Measurements from ENCODE around the gene DTNB.

Gene DTNB

GRCh38 chr2:25483607-25484266, 189.6 kb downstream of the DTNB start:
- Histone ChIP-seq H3K9ac (no peak overlapping the region), H3K4me3 (no peak overlapping the region), H3K4me1 (peaks cover 15% of the 10 kb centered on the region), H3K9me3 (no peaks in the 10 kb centered on the region), H4K20me1 (no peaks in the 10 kb centered on the region), H3K27ac (0 out of 2 replicates have a peak overlapping the region, but pooled peaks have one; percentile 8), H3K36me3 (peaks cover 12% of the 10 kb centered on the region), H3K27me3 (no peaks in the 10 kb centered on the region), H3K4me2 (peak overlapping the region; percentile 43)
- no peak for TF ChIP-seq Cebpa-rat (IDR thresholded peaks at IDR 0.05)

GRCh38 chr2:25482341-25482740, 191.0 kb downstream of the DTNB start:
- Histone ChIP-seq H4K20me1 (no peaks in the 10 kb centered on the region), H3K27ac (no peak overlapping the region), H3K9me3 (no peaks in the 10 kb centered on the region), H3K9ac (no peak overlapping the region), H3K27me3 (no peaks in the 10 kb centered on the region), H3K4me3 (no peak overlapping the region), H3K4me2 (no peak overlapping the region), H3K36me3 (peaks cover 20% of the 10 kb centered on the region), H3K4me1 (peaks cover 15% of the 10 kb centered on the region)
- no peak for TF ChIP-seq Cebpa-rat (IDR thresholded peaks at IDR 0.05)

- peaks cover 15% of the 10 kb centered on the region for H3K4me1 ChIP-seq
Observed at GRCh38 chr2:25481381-25482300, 191.7 kb downstream of the DTNB start.

GRCh38 chr2:25480561-25480960, 192.8 kb downstream of the DTNB start:
- Histone ChIP-seq H3K27me3 (no peaks in the 10 kb centered on the region), H3K27ac (no peak overlapping the region), H3K9me3 (peaks cover 14% of the 10 kb centered on the region)

More at GRCh38 chr2:25481381-25482300, 191.7 kb downstream of the DTNB start:
- H3K4me2 ChIP-seq, result no peak overlapping the region
- no peaks in the 10 kb centered on the region for H3K27me3 ChIP-seq
- no peak overlapping the region for H3K9ac ChIP-seq
- H3K9me3 ChIP-seq, result peaks cover 3% of the 10 kb centered on the region
- no peak overlapping the region for H3K27ac ChIP-seq
- peaks cover 21% of the 10 kb centered on the region for H3K36me3 ChIP-seq
- no peaks in the 10 kb centered on the region for H4K20me1 ChIP-seq
- H3K4me3 ChIP-seq, result no peak overlapping the region
- no peak for TF ChIP-seq Cebpa-rat (IDR thresholded peaks at IDR 0.05)

GRCh38 chr2:25479761-25480160, 193.6 kb downstream of the DTNB start:
- Histone ChIP-seq H3K36me3 (peaks cover 37% of the 10 kb centered on the region), H3K27ac (no peak overlapping the region), H3K9me3 (peaks cover 22% of the 10 kb centered on the region), H3K27me3 (no peaks in the 10 kb centered on the region), H3K4me3 (no peak overlapping the region), H3K4me2 (no peak overlapping the region), H3K9ac (no peak overlapping the region), H4K20me1 (no peaks in the 10 kb centered on the region), H3K4me1 (peaks cover 15% of the 10 kb centered on the region)
- no peak for TF ChIP-seq Cebpa-rat (IDR thresholded peaks at IDR 0.05)

More at GRCh38 chr2:25480561-25480960, 192.8 kb downstream of the DTNB start:
- H3K4me1 ChIP-seq, result peaks cover 15% of the 10 kb centered on the region
- no peak overlapping the region for H3K4me3 ChIP-seq
- peaks cover 29% of the 10 kb centered on the region for H3K36me3 ChIP-seq
- TF ChIP-seq Cebpa-rat (IDR thresholded peaks at IDR 0.05), result no peak
- no peaks in the 10 kb centered on the region for H4K20me1 ChIP-seq
- no peak overlapping the region for H3K4me2 ChIP-seq
- no peak overlapping the region for H3K9ac ChIP-seq

DNA sequence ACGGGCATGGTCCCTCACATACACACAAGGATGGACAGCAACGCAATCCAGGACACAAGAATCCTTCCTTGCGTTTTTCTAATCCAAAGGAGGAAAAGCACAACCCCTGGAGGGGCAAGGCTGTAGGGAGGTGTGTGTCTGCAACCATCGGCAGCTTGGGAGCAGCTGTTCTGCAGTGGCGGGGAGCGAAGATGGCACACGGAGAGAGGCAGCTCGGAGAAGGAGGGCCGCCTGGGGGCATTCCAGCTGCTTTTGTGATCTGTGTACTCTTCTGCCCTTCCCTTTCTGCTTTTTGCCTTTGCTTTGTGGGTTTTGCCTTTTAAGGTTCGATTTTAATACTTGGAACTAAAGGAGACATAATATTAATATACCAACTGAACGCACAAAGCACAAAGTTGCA, 194.6 kb downstream of the DTNB start:
- Histone ChIP-seq H3K4me2 (no peak overlapping the region), H3K27ac (no peak overlapping the region), H3K36me3 (peaks cover 40% of the 10 kb centered on the region), H3K4me1 (peaks cover 7% of the 10 kb centered on the region), H4K20me1 (no peaks in the 10 kb centered on the region), H3K9me3 (peaks cover 26% of the 10 kb centered on the region), H3K4me3 (no peak overlapping the region), H3K27me3 (no peaks in the 10 kb centered on the region), H3K9ac (no peak overlapping the region)
- TF ChIP-seq Cebpa-rat (IDR thresholded peaks at IDR 0.05), result no peak

DNA sequence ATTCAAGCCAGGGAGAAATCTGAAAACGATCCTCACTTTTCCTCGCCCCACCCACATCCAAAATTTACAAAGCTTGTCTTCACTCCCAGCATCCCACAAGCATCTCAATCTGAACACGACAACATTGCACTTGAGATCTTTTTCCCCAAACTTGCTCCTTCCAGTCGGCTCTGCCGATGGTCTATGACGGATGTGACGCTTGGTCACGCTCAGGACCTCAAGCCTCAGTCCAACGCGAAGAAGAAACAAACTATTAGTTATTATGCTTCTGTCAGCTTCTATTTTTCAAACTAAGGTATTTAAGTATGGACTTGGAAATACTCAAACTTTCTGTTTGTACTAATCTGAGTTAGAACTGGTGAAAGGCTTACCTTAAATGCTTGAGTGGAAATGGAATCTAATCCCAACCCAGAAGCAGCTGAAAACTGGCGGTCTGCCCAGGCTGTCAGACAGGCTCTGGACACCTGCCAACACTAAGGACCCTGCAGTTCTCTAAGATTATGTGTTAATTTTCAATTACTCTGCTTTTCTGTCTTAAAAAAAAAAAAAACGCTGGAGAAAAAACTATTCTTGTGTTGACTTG, 199.5 kb downstream of the DTNB start:
- Histone ChIP-seq H3K27ac (no peak overlapping the region), H3K9me3 (peaks cover 26% of the 10 kb centered on the region), H3K9ac (no peak overlapping the region), H3K4me2 (no peak overlapping the region), H3K4me1 (no peaks in the 10 kb centered on the region), H3K27me3 (no peaks in the 10 kb centered on the region), H4K20me1 (no peaks in the 10 kb centered on the region), H3K36me3 (peaks cover 44% of the 10 kb centered on the region), H3K4me3 (no peak overlapping the region)
- no peak for TF ChIP-seq Cebpa-rat (IDR thresholded peaks at IDR 0.05)

- Histone ChIP-seq H3K27me3 (no peaks in the 10 kb centered on the region), H3K27ac (no peak overlapping the region), H4K20me1 (no peaks in the 10 kb centered on the region), H3K4me1 (no peaks in the 10 kb centered on the region), H3K9ac (no peak overlapping the region), H3K4me2 (no peak overlapping the region), H3K4me3 (no peak overlapping the region), H3K9me3 (peaks cover 26% of the 10 kb centered on the region), H3K36me3 (peaks cover 37% of the 10 kb centered on the region)
- TF ChIP-seq Cebpa-rat (IDR thresholded peaks at IDR 0.05), result no peak
Observed at GRCh38 chr2:25473131-25473530, 200.2 kb downstream of the DTNB start.

GRCh38 chr2:25470806-25471205, 202.6 kb downstream of the DTNB start:
- no peaks in the 10 kb centered on the region for H4K20me1 ChIP-seq
- peaks cover 14% of the 10 kb centered on the region for H3K9me3 ChIP-seq
- no peak overlapping the region for H3K4me2 ChIP-seq
- peaks cover 25% of the 10 kb centered on the region for H3K36me3 ChIP-seq
- no peak for TF ChIP-seq Cebpa-rat (IDR thresholded peaks at IDR 0.05)
- no peak overlapping the region for H3K9ac ChIP-seq
- no peak overlapping the region for H3K27ac ChIP-seq
- no peaks in the 10 kb centered on the region for H3K4me1 ChIP-seq
- H3K4me3 ChIP-seq, result no peak overlapping the region
- H3K27me3 ChIP-seq, result no peaks in the 10 kb centered on the region

- no peaks in the 10 kb centered on the region for H3K27me3 ChIP-seq
- H3K4me3 ChIP-seq, result no peak overlapping the region
- no peaks in the 10 kb centered on the region for H4K20me1 ChIP-seq
- no peak overlapping the region for H3K9ac ChIP-seq
- H3K27ac ChIP-seq, result no peak overlapping the region
- H3K36me3 ChIP-seq, result peaks cover 10% of the 10 kb centered on the region; the same call in 1 of the 2 replicates
- H3K9me3 ChIP-seq, result no peaks in the 10 kb centered on the region
- no peaks in the 10 kb centered on the region for H3K4me1 ChIP-seq
- TF ChIP-seq Cebpa-rat (IDR thresholded peaks at IDR 0.05), result no peak
- no peak overlapping the region for H3K4me2 ChIP-seq
Observed at GRCh38 chr2:25467743-25468142, 205.6 kb downstream of the DTNB start.

Data from BLaER1 (cell line).